ENCODE data around the gene CFAP100.

The CFAP100 gene

GRCh38 chr3:126438186-126438585 is 43.5 kb downstream of the CFAP100 start:
- H3K4me3 ChIP-seq (replicated peaks; ENCODE audit: low read depth, low read length), result no peak overlapping the region

DNA sequence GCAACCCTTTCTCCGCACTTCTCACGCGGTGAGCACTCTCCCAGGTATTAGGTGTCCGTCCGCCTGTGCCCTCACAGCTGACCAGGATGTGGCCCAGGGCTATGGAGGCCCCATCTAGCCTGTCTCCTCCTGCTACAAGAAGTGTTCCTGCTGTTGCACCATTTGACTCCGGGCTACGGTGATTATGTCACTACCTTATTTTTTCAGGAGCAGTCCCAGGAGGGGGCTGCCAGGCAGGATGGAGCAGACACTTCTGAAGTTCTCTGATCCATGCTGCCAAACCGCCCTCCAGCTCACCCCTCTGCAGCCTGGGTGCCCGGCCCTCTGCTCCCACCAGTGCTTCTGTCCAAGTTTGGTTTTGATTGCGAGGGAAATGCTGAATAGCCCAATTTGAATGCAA is 44.0 kb downstream of the CFAP100 start:
- H3K4me3 ChIP-seq (replicated peaks; ENCODE audit: low read depth, low read length), result no peak overlapping the region
- no peak for DNase-seq (ENCODE audit: low read depth)
- TF ChIP-seq CTCF (IDR thresholded peaks at IDR 0.05; ENCODE audit: low read length, missing control alignments), result no peak

More at GRCh38 chr3:126438186-126438585, 43.5 kb downstream of the CFAP100 start:
- TF ChIP-seq CTCF (IDR thresholded peaks at IDR 0.05; ENCODE audit: low read length, missing control alignments), result no peak
- no peak for DNase-seq (ENCODE audit: low read depth)

DNA sequence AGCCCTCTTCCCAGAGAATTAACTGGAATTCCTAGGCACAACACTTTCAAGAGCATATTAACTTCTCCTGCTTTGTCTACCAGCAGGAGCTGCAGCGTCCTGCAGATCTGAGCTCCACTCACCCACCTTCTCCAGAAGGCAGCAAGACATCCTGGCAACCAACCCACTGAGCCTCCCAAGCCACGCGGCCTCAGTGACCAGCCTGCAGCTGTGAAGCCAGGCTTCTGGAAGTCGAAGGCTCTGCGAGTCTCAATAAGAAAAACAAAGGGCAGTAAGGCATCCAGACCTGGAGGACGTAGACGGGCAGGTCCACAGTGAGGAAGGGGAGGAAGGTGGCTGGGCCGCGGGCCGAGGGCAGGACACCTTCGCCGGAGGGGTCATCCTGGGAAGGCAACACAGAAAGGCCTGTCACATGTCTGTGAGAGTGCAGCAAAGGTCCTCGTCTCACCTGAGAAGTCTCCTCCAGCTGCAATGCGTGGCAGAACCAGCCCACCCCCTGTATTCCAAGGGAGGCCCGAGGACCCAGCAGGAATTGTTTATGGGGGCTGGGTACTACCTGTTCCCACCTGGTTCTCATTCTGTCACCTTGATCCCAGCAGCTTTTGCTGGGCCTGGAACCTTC is 44.7 kb downstream of the CFAP100 start:
- no peak for DNase-seq (ENCODE audit: low read depth)
- no peak overlapping the region for H3K4me3 ChIP-seq (replicated peaks; ENCODE audit: low read depth, low read length)
- TF ChIP-seq CTCF (IDR thresholded peaks at IDR 0.05; ENCODE audit: low read length, missing control alignments), result no peak

GRCh38 chr3:126439968-126440708 is 45.4 kb downstream of the CFAP100 start:
- no peak for TF ChIP-seq CTCF (IDR thresholded peaks at IDR 0.05; ENCODE audit: low read length, missing control alignments)
- no peak for DNase-seq (ENCODE audit: low read depth)
- no peak overlapping the region for H3K4me3 ChIP-seq (replicated peaks; ENCODE audit: low read depth, low read length)

DNA sequence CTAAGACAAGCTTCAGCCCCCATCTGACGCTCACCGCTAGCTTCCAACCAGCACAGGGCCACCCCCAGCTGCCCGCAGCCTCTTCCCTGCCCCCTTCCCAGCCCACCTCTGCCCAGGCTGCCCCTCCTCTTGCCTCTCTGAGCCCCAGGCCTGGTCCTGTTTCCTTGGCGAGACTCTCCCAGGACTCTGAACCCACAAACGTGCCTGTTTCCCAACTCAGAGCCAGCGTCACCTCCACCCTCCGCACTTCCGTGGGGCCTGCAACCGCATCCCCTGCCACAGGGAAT is 45.9 kb downstream of the CFAP100 start:
- TF ChIP-seq CTCF (IDR thresholded peaks at IDR 0.05; ENCODE audit: low read length, missing control alignments), result no peak
- DNase-seq (ENCODE audit: low read depth), result no peak

GRCh38 chr3:126441256-126441880 is 46.7 kb downstream of the CFAP100 start:
- TF ChIP-seq CTCF (IDR thresholded peaks at IDR 0.05; ENCODE audit: low read length, missing control alignments), result no peak
- DNase-seq (ENCODE audit: low read depth), result no peak

More for the DNA sequence above, 45.9 kb downstream of the CFAP100 start:
- no peak overlapping the region for H3K4me3 ChIP-seq (replicated peaks; ENCODE audit: low read depth, low read length)

More at GRCh38 chr3:126441256-126441880, 46.7 kb downstream of the CFAP100 start:
- no peak overlapping the region for H3K4me3 ChIP-seq (replicated peaks; ENCODE audit: low read depth, low read length)

Measured in fibroblast of pulmonary artery (primary cell).